ENCODE data around the gene DNMT3A. TPM values are rescaled to one million over a fixed set of nuclear protein-coding genes. Genes with fewer than 3 reads are reported as not detected.

DNMT3A gene
- total and polyA plus RNA-seq, 2 donors (not counting 3 experiments of a cell fraction or from before 2014, with no cell fraction given) = 23.3 to 71.7 TPM

DNA sequence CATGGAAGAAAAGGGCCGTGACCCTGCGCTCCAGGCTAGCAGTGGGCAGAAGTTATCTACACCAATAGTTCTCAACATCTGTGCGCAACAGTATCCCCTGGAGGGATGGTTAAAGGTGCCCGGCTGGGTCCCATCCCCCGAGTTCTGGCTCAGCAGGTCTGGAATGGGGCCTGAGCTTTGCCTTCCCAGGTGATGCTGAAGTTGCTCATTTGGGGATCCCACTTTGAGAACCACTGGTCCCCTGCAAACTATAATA is 31.1 kb downstream of the DNMT3A start:
- no peak for FAIRE-seq
- CTCF ChIA-PET = interaction anchor here (0.6 to 2.8 kb wide), 2 partner anchors 32 to 33 kb away, joined by 3 to 22 read pairs; no protein-coding TSS in a partner anchor
- intact Hi-C loops (cut with micrococcal nuclease) = no loop called here

More for the DNA sequence above, 31.1 kb downstream of the DNMT3A start:
- Histone ChIP-seq H3K79me2 (ENCODE audit: control insufficient read depth, insufficient read depth, low read length) (no peaks in the 10 kb centered on the region), H3K27ac (ENCODE audit: insufficient read depth, low read depth, low read length) (no peak overlapping the region), H4K20me1 (replicated peaks; ENCODE audit: control insufficient read depth, extremely low read depth, insufficient read depth, low read length) (no peaks in the 10 kb centered on the region), H3K36me3 (ENCODE audit: control insufficient read depth in 2 of 2, extremely low read depth in 1 of 2, insufficient read depth in 2 of 2, low read length in 2 of 2) (peaks cover 0 to 10% of the 10 kb centered on the region in 2 experiments), H3K9ac (replicated peaks; ENCODE audit: extremely low read depth, insufficient read depth, low read length) (no peak overlapping the region), H2AFZ (ENCODE audit: low read depth, low read length) (no peak overlapping the region), H3K9me1 (replicated peaks; ENCODE audit: control insufficient read depth, extremely low read depth, insufficient read depth, low read length) (no peaks in the 10 kb centered on the region), H3K4me2 (ENCODE audit: insufficient read depth, low read length) (no peak overlapping the region), H3K4me3 (replicated peaks in 1 of 3; ENCODE audit: insufficient read depth in 1 of 3, low read depth in 1 of 3, low read length in 3 of 3) (no peak overlapping the region), H3K27me3 (ENCODE audit: control insufficient read depth in 2 of 2, insufficient read depth in 2 of 2, low read length in 2 of 2) (no peaks in the 10 kb centered on the region), H3K9me3 (replicated peaks; ENCODE audit: control insufficient read depth, insufficient read depth, low read length) (no peaks in the 10 kb centered on the region), H3K4me1 (ENCODE audit: control insufficient read depth, extremely low read depth, insufficient read depth, low read length) (no peaks in the 10 kb centered on the region)
- BruUV-seq (replicated peaks) = no TSS peak
- no peak for DNase-seq (ENCODE audit: low read depth, low spot score)
- TF ChIP-seq POLR2AphosphoS5 (IDR thresholded peaks at IDR 0.05; ENCODE audit: insufficient read depth, low read depth, low read length) (no peak), FOS (IDR thresholded peaks at IDR 0.05; ENCODE audit: borderline replicate concordance, insufficient read depth, low read length) (no peak), EZH2 (IDR thresholded peaks at IDR 0.05; ENCODE audit: borderline replicate concordance, low read depth, low read length, severe bottlenecking) (no peak), POLR2A (IDR thresholded peaks at IDR 0.05; ENCODE audit: low read depth, low read length) (no peak), JUN (IDR thresholded peaks at IDR 0.05; ENCODE audit: borderline replicate concordance, insufficient read depth, insufficient read length, low read depth) (no peak), MYC (IDR thresholded peaks at IDR 0.05; ENCODE audit: low read depth, low read length) (no peak), GATA2 (IDR thresholded peaks at IDR 0.05; ENCODE audit: insufficient read depth, insufficient read length, low read depth, low read length) (no peak)
- TF ChIP-seq, protein P1, sequence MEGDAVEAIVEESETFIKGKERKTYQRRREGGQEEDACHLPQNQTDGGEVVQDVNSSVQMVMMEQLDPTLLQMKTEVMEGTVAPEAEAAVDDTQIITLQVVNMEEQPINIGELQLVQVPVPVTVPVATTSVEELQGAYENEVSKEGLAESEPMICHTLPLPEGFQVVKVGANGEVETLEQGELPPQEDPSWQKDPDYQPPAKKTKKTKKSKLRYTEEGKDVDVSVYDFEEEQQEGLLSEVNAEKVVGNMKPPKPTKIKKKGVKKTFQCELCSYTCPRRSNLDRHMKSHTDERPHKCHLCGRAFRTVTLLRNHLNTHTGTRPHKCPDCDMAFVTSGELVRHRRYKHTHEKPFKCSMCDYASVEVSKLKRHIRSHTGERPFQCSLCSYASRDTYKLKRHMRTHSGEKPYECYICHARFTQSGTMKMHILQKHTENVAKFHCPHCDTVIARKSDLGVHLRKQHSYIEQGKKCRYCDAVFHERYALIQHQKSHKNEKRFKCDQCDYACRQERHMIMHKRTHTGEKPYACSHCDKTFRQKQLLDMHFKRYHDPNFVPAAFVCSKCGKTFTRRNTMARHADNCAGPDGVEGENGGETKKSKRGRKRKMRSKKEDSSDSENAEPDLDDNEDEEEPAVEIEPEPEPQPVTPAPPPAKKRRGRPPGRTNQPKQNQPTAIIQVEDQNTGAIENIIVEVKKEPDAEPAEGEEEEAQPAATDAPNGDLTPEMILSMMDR (IDR thresholded peaks at IDR 0.05; ENCODE audit: extremely low read depth in 1 of 2, insufficient read depth in 1 of 2, low read depth in 1 of 2, low read length in 2 of 2) = no peak
- TF ChIP-seq, protein P2, sequence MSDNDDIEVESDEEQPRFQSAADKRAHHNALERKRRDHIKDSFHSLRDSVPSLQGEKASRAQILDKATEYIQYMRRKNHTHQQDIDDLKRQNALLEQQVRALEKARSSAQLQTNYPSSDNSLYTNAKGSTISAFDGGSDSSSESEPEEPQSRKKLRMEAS (IDR thresholded peaks at IDR 0.05; ENCODE audit: insufficient read depth, insufficient read length) = no peak
- dilution Hi-C loops (cut with MboI; ENCODE audit: extremely low pct_ligation_motif_present, low sequenced_read_pairs) = no loop called here
- POLR2A ChIA-PET = no interaction called here
